Fibroblast of mammary gland (primary cell): ENCODE results near the gene TES.
A peak's percentile ranks its signal among the peaks of the same experiment; 100 is the strongest.

Source experiments
- DNase-seq: peaks from one replicate; pipeline ENCODE4 v3.0.0-alpha.2; 2010; ENCODE audit warnings: low read depth
- H3K4me3 ChIP-seq: 2 replicates; pipeline ENCODE4 v1.5.1; 2011; ENCODE audit warnings: low read depth, mild to moderate bottlenecking, low read length, moderate library complexity; ENCODE audit not compliant: control insufficient read depth
- CTCF ChIP-seq: conservative IDR thresholded peaks from 2 replicates; pipeline ENCODE4 v1.5.1; 2011; ENCODE audit warnings: low read depth, low read length, inconsistent platforms; ENCODE audit not compliant: control insufficient read depth, insufficient read depth

The TES gene

GRCh38 chr7:116269466-116269865 lies 59.1 kb downstream of the TES start:
- no peak for TF ChIP-seq CTCF
- no peak overlapping the region for H3K4me3 ChIP-seq

GRCh38 chr7:116271161-116271913 lies 61.0 kb downstream of the TES start:
- H3K4me3 ChIP-seq, result no peak overlapping the region
- DNase-seq, result peak; percentile 69
- TF ChIP-seq CTCF, result no peak

More at GRCh38 chr7:116269466-116269865, 59.1 kb downstream of the TES start:
- DNase-seq, result no peak

- H3K4me3 ChIP-seq, result no peak overlapping the region
- DNase-seq, result peak; percentile 97
- TF ChIP-seq CTCF, result no peak
These were observed 61.9 kb downstream of the TES start for GRCh38 chr7:116271963-116272886.

- no peak for DNase-seq
- no peak overlapping the region for H3K4me3 ChIP-seq
- no peak for TF ChIP-seq CTCF
These were observed 63.1 kb downstream of the TES start for GRCh38 chr7:116273283-116273917.

GRCh38 chr7:116273918-116274301 lies 63.6 kb downstream of the TES start:
- H3K4me3 ChIP-seq, result no peak overlapping the region
- no peak for DNase-seq
- no peak for TF ChIP-seq CTCF

- no peak overlapping the region for H3K4me3 ChIP-seq
- no peak for DNase-seq
- no peak for TF ChIP-seq CTCF
These were observed 66.7 kb downstream of the TES start for GRCh38 chr7:116277070-116277469.
